Right atrium auricular region (tissue), 2 donors: Measurements from ENCODE around the gene CD6. TPM values are rescaled to one million over a fixed set of nuclear protein-coding genes. Genes with fewer than 3 reads are reported as not detected.

Experiments used
- DNase-seq: peaks from one replicate; pipeline ENCODE4 v3.0.0-alpha.2; 2019; ENCODE audit warnings: low spot score
- H3K27ac ChIP-seq, 2 donors: fragments of 200-600 bp; sonication (generic); 1 replicate in 1 of 2; 2 replicates in 1 of 2; pipeline ENCODE4 v1.5.1; 2016 to 2019
- H3K27me3 ChIP-seq, 2 donors: fragments of 200-600 bp; sonication (generic); one replicate each; pipeline versions ENCODE4 v1.5.1 to v1.6.0; 2017 to 2019
- H3K36me3 ChIP-seq: fragments of 200-600 bp; sonication (generic); one replicate; pipeline ENCODE4 v1.5.1; 2016
- H3K4me1 ChIP-seq, 2 donors: fragments of 200-600 bp; sonication (generic); one replicate each; pipeline versions ENCODE4 v1.5.1 to v1.6.0; 2017 to 2019
- H3K4me3 ChIP-seq, 2 donors: fragments of 200-600 bp; sonication (generic); 1 replicate in 1 of 2; 2 replicates in 1 of 2; pipeline ENCODE4 v1.5.1; 2017 to 2019; ENCODE audit warnings: mild to moderate bottlenecking in 1 of 2, moderate library complexity in 1 of 2
- H3K9me3 ChIP-seq, 2 donors: fragments of 200-600 bp; sonication (generic); one replicate each; pipeline ENCODE4 v1.5.1; 2019
- CTCF ChIP-seq, 2 donors: fragments of 200-600 bp; sonication (generic); IDR thresholded peaks; one replicate each; pipeline ENCODE4 v1.5.1; 2019; ENCODE audit warnings: antibody characterized with exemption in 2 of 2
- total RNA-seq, 2 donors: library from RNA; depleted of rRNA; stranded (reverse); fragments of >200 nt; gene quantifications; one replicate each; pipeline ENCODE4 v1.1.0, GENCODE V29; 2016

CD6 gene
- total RNA-seq, 2 donors from 2014 or later: 0.48 to 0.79 TPM

- H3K36me3 ChIP-seq: peaks cover 4% of the 10 kb centered on the region
- H3K9me3 ChIP-seq: no peaks in the 10 kb centered on the region
- no peaks in the 10 kb centered on the region for H3K27me3 ChIP-seq
- peaks cover 0 to 9% of the 10 kb centered on the region in 2 donors for H3K4me1 ChIP-seq
- TF ChIP-seq CTCF (IDR thresholded peaks at IDR 0.05): no peak
- H3K4me3 ChIP-seq: no peak overlapping the region
- no peak overlapping the region for H3K27ac ChIP-seq
- no peak for DNase-seq
These were observed 35.6 kb upstream of the CD6 start for GRCh38 chr11:60935676-60936442.

- no peak for DNase-seq
- no peaks in the 10 kb centered on the region for H3K27me3 ChIP-seq
- TF ChIP-seq CTCF (IDR thresholded peaks at IDR 0.05): no peak
- H3K27ac ChIP-seq: peak overlapping the region in 1 of 2 donors; percentile 42
- H3K4me3 ChIP-seq: no peak overlapping the region
- no peaks in the 10 kb centered on the region for H3K9me3 ChIP-seq
- peaks cover 0 to 9% of the 10 kb centered on the region in 2 donors for H3K4me1 ChIP-seq
- H3K36me3 ChIP-seq: peaks cover 4% of the 10 kb centered on the region
These were observed 34.9 kb upstream of the CD6 start for GRCh38 chr11:60936467-60937143.

- Histone ChIP-seq H3K27me3 (no peaks in the 10 kb centered on the region), H3K9me3 (no peaks in the 10 kb centered on the region), H3K27ac (peak overlapping the region in 1 of 2 donors; percentile 42), H3K36me3 (peaks cover 4% of the 10 kb centered on the region), H3K4me3 (no peak overlapping the region), H3K4me1 (peaks cover 0 to 9% of the 10 kb centered on the region in 2 donors)
- TF ChIP-seq CTCF (IDR thresholded peaks at IDR 0.05): no peak
- DNase-seq: no peak
These were observed 34.3 kb upstream of the CD6 start for GRCh38 chr11:60937144-60937527.

- peaks cover 0 to 9% of the 10 kb centered on the region in 2 donors for H3K4me1 ChIP-seq
- H3K36me3 ChIP-seq: peaks cover 8% of the 10 kb centered on the region
- H3K27me3 ChIP-seq: no peaks in the 10 kb centered on the region
- DNase-seq: no peak
- H3K9me3 ChIP-seq: no peaks in the 10 kb centered on the region
- H3K27ac ChIP-seq: no peak overlapping the region
- no peak overlapping the region for H3K4me3 ChIP-seq
- no peak for TF ChIP-seq CTCF (IDR thresholded peaks at IDR 0.05)
These were observed 33.7 kb upstream of the CD6 start for GRCh38 chr11:60937811-60938210.

GRCh38 chr11:60938500-60938899, 33.0 kb upstream of the CD6 start:
- Histone ChIP-seq H3K4me1 (peaks cover 0 to 9% of the 10 kb centered on the region in 2 donors), H3K27me3 (no peaks in the 10 kb centered on the region), H3K27ac (no peak overlapping the region), H3K36me3 (peaks cover 8% of the 10 kb centered on the region), H3K4me3 (no peak overlapping the region), H3K9me3 (no peaks in the 10 kb centered on the region)
- no peak for TF ChIP-seq CTCF (IDR thresholded peaks at IDR 0.05)
- DNase-seq: no peak
